Left hindlimb (tissue), 1 donor: ENCODE measurements around the gene PTGDS.

Source experiments
- DNase-seq: peaks from one replicate; pipeline ENCODE4 v3.0.0-alpha.2; 2018

Gene PTGDS

GRCh38 chr9:136958898-136959850, 18.1 kb upstream of the PTGDS start:
- DNase-seq = no peak

GRCh38 chr9:136960212-136960937, 16.9 kb upstream of the PTGDS start:
- no peak for DNase-seq

- DNase-seq = no peak
Measured at GRCh38 chr9:136960938-136961275, 16.4 kb upstream of the PTGDS start.

GRCh38 chr9:136961279-136962065, 15.8 kb upstream of the PTGDS start:
- DNase-seq = no peak

GRCh38 chr9:136962163-136962562, 15.1 kb upstream of the PTGDS start:
- no peak for DNase-seq

GRCh38 chr9:136962701-136963248, 14.5 kb upstream of the PTGDS start:
- no peak for DNase-seq

- DNase-seq = no peak
Measured at GRCh38 chr9:136963341-136963740, 14.0 kb upstream of the PTGDS start.

- DNase-seq = no peak
Measured at GRCh38 chr9:136963751-136964150, 13.6 kb upstream of the PTGDS start.

- no peak for DNase-seq
Measured at GRCh38 chr9:136964171-136964689, 13.1 kb upstream of the PTGDS start.

GRCh38 chr9:136964833-136965422, 12.4 kb upstream of the PTGDS start:
- DNase-seq = no peak

GRCh38 chr9:136965771-136966484, 11.4 kb upstream of the PTGDS start:
- DNase-seq = no peak

GRCh38 chr9:136968333-136969127, 8.8 kb upstream of the PTGDS start:
- DNase-seq = no peak

GRCh38 chr9:136969150-136969549, 8.2 kb upstream of the PTGDS start:
- DNase-seq = no peak

- DNase-seq = no peak
Measured at GRCh38 chr9:136969774-136970173, 7.5 kb upstream of the PTGDS start.

GRCh38 chr9:136970361-136970760, 6.9 kb upstream of the PTGDS start:
- DNase-seq = no peak

GRCh38 chr9:136971746-136972145, 5.6 kb upstream of the PTGDS start:
- DNase-seq = no peak

GRCh38 chr9:136972335-136972734, 5.0 kb upstream of the PTGDS start:
- DNase-seq = no peak

- DNase-seq = no peak
Measured at GRCh38 chr9:136972743-136973142, 4.6 kb upstream of the PTGDS start.

GRCh38 chr9:136973618-136974617, 3.4 kb upstream of the PTGDS start:
- no peak for DNase-seq
